H1 (cell line): ENCODE results near the gene PDE1C. TPM values are rescaled to one million over a fixed set of nuclear protein-coding genes. Genes with fewer than 3 reads are reported as not detected.

Experiments used
- CBX5 ChIP-seq: fragments of 300-800, 300-1000 bp; sonication (generic); IDR thresholded peaks from 2 replicates; pipeline ENCODE4 v1.7.1; 2016; ENCODE audit warnings: antibody characterized with exemption, low read length, low read depth
- EGR1 ChIP-seq: IDR thresholded peaks from 2 replicates; pipeline ENCODE4 v1.6.1; 2011; ENCODE audit warnings: low read depth, low read length, borderline replicate concordance
- NRF1 ChIP-seq: IDR thresholded peaks from 2 replicates; pipeline ENCODE4 v1.6.1; 2011; ENCODE audit warnings: mild to moderate bottlenecking, low read depth, low read length, improper control_type of control experiment
- SIX5 ChIP-seq: IDR thresholded peaks from 2 replicates; pipeline ENCODE4 v1.6.1; 2011; ENCODE audit warnings: mild to moderate bottlenecking, low read depth, low read length
- ZNF274 ChIP-seq: IDR thresholded peaks from 2 replicates; pipeline ENCODE4 v1.7.0; 2012; ENCODE audit warnings: low read length, borderline replicate concordance; ENCODE audit errors: extremely low read depth
- polyA plus RNA-seq, 7 experiments: library from polyadenylated mRNA; depleted of rRNA in 3 of 7; stranded (reverse) in 5 of 7; unstranded in 2 of 7; fragments of >200 nt in 5 of 7; fragments of 200-250 nt in 2 of 7; gene quantifications; 1 replicate in 5 of 7; 2 replicates in 1 of 7; 4 replicates in 1 of 7; pipeline versions ENCODE4 v1.2.1 to v1.2.3, GENCODE V29; 2011 to 2013; ENCODE audit warnings: missing spikeins in 2 of 7, mixed read lengths in 2 of 7
- total RNA-seq: library from RNA; stranded (reverse); fragmentation: NEBNext Ultra II Directional; extraction: Animal tissue kit (Norgen Biotek cat#: 25700); gene quantifications from 2 replicates; pipeline ENCODE4 v1.2.1, GENCODE V29; 2021
- TF ChIP-seq, protein P1 (sequence below): fragments of 300-600 bp; sonication (generic); IDR thresholded peaks from 2 replicates; pipeline ENCODE4 v1.7.1; 2012; ENCODE audit warnings: low read length, moderate library complexity, mild to moderate bottlenecking, inconsistent platforms; ENCODE audit not compliant: insufficient replicate concordance

PDE1C gene
- total and polyA plus RNA-seq, 2 of the 8 experiments (the other 6 are each of a cell fraction or from before 2014, with no cell fraction given): 0.11 to 1.1 TPM

DNA sequence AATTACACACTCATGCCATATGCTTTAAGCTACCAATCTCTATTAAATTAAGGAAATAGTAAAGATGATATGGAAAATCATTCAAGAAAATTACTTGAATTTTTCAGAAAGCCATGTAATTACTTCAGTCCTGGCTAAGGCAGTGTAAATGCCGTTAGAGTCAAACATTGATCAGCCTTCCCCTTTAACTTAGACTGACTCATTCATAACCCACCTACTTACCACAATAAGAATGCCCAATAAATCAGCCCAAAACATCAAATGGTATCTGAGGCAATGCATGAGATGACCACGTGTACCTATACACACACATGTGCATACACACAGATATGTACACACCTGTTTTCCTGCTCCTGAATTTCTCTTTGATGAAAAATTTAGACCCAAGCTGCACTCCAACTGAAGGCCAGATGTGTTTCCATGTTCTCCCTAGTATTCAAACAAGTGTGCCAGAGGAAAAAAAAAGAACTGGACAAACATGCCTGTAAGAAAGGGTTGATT lies 30.2 kb upstream of the PDE1C start (continued):
- TF ChIP-seq, protein P1, sequence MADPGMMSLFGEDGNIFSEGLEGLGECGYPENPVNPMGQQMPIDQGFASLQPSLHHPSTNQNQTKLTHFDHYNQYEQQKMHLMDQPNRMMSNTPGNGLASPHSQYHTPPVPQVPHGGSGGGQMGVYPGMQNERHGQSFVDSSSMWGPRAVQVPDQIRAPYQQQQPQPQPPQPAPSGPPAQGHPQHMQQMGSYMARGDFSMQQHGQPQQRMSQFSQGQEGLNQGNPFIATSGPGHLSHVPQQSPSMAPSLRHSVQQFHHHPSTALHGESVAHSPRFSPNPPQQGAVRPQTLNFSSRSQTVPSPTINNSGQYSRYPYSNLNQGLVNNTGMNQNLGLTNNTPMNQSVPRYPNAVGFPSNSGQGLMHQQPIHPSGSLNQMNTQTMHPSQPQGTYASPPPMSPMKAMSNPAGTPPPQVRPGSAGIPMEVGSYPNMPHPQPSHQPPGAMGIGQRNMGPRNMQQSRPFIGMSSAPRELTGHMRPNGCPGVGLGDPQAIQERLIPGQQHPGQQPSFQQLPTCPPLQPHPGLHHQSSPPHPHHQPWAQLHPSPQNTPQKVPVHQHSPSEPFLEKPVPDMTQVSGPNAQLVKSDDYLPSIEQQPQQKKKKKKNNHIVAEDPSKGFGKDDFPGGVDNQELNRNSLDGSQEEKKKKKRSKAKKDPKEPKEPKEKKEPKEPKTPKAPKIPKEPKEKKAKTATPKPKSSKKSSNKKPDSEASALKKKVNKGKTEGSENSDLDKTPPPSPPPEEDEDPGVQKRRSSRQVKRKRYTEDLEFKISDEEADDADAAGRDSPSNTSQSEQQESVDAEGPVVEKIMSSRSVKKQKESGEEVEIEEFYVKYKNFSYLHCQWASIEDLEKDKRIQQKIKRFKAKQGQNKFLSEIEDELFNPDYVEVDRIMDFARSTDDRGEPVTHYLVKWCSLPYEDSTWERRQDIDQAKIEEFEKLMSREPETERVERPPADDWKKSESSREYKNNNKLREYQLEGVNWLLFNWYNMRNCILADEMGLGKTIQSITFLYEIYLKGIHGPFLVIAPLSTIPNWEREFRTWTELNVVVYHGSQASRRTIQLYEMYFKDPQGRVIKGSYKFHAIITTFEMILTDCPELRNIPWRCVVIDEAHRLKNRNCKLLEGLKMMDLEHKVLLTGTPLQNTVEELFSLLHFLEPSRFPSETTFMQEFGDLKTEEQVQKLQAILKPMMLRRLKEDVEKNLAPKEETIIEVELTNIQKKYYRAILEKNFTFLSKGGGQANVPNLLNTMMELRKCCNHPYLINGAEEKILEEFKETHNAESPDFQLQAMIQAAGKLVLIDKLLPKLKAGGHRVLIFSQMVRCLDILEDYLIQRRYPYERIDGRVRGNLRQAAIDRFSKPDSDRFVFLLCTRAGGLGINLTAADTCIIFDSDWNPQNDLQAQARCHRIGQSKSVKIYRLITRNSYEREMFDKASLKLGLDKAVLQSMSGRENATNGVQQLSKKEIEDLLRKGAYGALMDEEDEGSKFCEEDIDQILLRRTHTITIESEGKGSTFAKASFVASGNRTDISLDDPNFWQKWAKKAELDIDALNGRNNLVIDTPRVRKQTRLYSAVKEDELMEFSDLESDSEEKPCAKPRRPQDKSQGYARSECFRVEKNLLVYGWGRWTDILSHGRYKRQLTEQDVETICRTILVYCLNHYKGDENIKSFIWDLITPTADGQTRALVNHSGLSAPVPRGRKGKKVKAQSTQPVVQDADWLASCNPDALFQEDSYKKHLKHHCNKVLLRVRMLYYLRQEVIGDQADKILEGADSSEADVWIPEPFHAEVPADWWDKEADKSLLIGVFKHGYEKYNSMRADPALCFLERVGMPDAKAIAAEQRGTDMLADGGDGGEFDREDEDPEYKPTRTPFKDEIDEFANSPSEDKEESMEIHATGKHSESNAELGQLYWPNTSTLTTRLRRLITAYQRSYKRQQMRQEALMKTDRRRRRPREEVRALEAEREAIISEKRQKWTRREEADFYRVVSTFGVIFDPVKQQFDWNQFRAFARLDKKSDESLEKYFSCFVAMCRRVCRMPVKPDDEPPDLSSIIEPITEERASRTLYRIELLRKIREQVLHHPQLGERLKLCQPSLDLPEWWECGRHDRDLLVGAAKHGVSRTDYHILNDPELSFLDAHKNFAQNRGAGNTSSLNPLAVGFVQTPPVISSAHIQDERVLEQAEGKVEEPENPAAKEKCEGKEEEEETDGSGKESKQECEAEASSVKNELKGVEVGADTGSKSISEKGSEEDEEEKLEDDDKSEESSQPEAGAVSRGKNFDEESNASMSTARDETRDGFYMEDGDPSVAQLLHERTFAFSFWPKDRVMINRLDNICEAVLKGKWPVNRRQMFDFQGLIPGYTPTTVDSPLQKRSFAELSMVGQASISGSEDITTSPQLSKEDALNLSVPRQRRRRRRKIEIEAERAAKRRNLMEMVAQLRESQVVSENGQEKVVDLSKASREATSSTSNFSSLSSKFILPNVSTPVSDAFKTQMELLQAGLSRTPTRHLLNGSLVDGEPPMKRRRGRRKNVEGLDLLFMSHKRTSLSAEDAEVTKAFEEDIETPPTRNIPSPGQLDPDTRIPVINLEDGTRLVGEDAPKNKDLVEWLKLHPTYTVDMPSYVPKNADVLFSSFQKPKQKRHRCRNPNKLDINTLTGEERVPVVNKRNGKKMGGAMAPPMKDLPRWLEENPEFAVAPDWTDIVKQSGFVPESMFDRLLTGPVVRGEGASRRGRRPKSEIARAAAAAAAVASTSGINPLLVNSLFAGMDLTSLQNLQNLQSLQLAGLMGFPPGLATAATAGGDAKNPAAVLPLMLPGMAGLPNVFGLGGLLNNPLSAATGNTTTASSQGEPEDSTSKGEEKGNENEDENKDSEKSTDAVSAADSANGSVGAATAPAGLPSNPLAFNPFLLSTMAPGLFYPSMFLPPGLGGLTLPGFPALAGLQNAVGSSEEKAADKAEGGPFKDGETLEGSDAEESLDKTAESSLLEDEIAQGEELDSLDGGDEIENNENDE: no peak
- TF ChIP-seq EGR1: no peak
- TF ChIP-seq CBX5: no peak
- TF ChIP-seq SIX5: no peak
- no peak for TF ChIP-seq NRF1
- no peak for TF ChIP-seq ZNF274
